Activated naive CD4-positive, alpha-beta T cell treated with anti-CD3 and anti-CD28 coated beads, Interleukin-2, amount 50 U/mL, for 24 hours (primary cell): Measurements from ENCODE around the gene TMLHE.
A peak's percentile ranks its signal among the peaks of the same experiment; 100 is the strongest.
"Not testable (repeated sequence)": the region's sequence is repeated elsewhere in the genome, so short reads cannot be mapped to it uniquely, and the experiment has no call there.

Source experiments
- H3K27ac Mint-ChIP-seq: one replicate; pipeline ENCODE4 v1.8.0; 2021; ENCODE audit warnings: mild to moderate bottlenecking, mixed read lengths
- H3K27me3 Mint-ChIP-seq: one replicate; pipeline ENCODE4 v1.8.0; 2021; ENCODE audit warnings: mixed read lengths
- H3K36me3 Mint-ChIP-seq: one replicate; pipeline ENCODE4 v1.8.0; 2021; ENCODE audit warnings: mixed read lengths
- H3K4me1 Mint-ChIP-seq: one replicate; pipeline ENCODE4 v1.8.0; 2021; ENCODE audit warnings: mixed read lengths
- H3K4me3 Mint-ChIP-seq: one replicate; pipeline ENCODE4 v1.8.0; 2021; ENCODE audit warnings: mild to moderate bottlenecking, mixed read lengths
- H3K9me3 Mint-ChIP-seq: one replicate; pipeline ENCODE4 v1.8.0; 2021; ENCODE audit warnings: mixed read lengths

Gene TMLHE

GRCh38 chrX:155563099-155563498, 49.7 kb downstream of the TMLHE start:
- H3K4me3 Mint-ChIP-seq, result no peak overlapping the region

GRCh38 chrX:155544881-155545280, 67.9 kb downstream of the TMLHE start:
- Mint-ChIP-seq H3K36me3 (peaks cover 42% of the 10 kb centered on the region), H3K4me3 (no peak overlapping the region), H3K9me3 (no peaks in the 10 kb centered on the region), H3K27ac (no peak overlapping the region), H3K4me1 (no peaks in the 10 kb centered on the region), H3K27me3 (no peaks in the 10 kb centered on the region)

More at GRCh38 chrX:155563099-155563498, 49.7 kb downstream of the TMLHE start:
- Mint-ChIP-seq H3K27me3 (no peaks in the 10 kb centered on the region), H3K9me3 (peaks cover 2% of the 10 kb centered on the region), H3K4me1 (peaks cover 4% of the 10 kb centered on the region), H3K27ac (no peak overlapping the region), H3K36me3 (no peaks in the 10 kb centered on the region)

- Mint-ChIP-seq H3K27ac (no peak overlapping the region), H3K4me1 (no peaks in the 10 kb centered on the region), H3K27me3 (no peaks in the 10 kb centered on the region), H3K9me3 (no peaks in the 10 kb centered on the region), H3K4me3 (no peak overlapping the region), H3K36me3 (peaks cover 39% of the 10 kb centered on the region)
These were observed 76.9 kb downstream of the TMLHE start for GRCh38 chrX:155535866-155536265.

- Mint-ChIP-seq H3K9me3 (no peaks in the 10 kb centered on the region), H3K4me3 (no peak overlapping the region), H3K27me3 (no peaks in the 10 kb centered on the region), H3K27ac (no peak overlapping the region), H3K4me1 (no peaks in the 10 kb centered on the region), H3K36me3 (peaks cover 42% of the 10 kb centered on the region)
These were observed 78.0 kb downstream of the TMLHE start for GRCh38 chrX:155534800-155535199.

- not testable (repeated sequence) for H3K27ac Mint-ChIP-seq, H3K4me3 Mint-ChIP-seq, H3K4me1 Mint-ChIP-seq, H3K27me3 Mint-ChIP-seq, H3K9me3 Mint-ChIP-seq
- peaks cover 51% of the 10 kb centered on the region for H3K36me3 Mint-ChIP-seq
These were observed 85.7 kb downstream of the TMLHE start for GRCh38 chrX:155527023-155527422.

- no peak overlapping the region for H3K4me3 Mint-ChIP-seq
- no peaks in the 10 kb centered on the region for H3K27me3 Mint-ChIP-seq
- no peaks in the 10 kb centered on the region for H3K9me3 Mint-ChIP-seq
- no peaks in the 10 kb centered on the region for H3K4me1 Mint-ChIP-seq
- H3K36me3 Mint-ChIP-seq, result peaks cover 12% of the 10 kb centered on the region
- H3K27ac Mint-ChIP-seq, result no peak overlapping the region
These were observed 98.5 kb downstream of the TMLHE start for GRCh38 chrX:155514225-155514624.

- H3K4me3 Mint-ChIP-seq, result no peak overlapping the region
- peak overlapping the region; percentile 12 for H3K27ac Mint-ChIP-seq
- H3K4me1 Mint-ChIP-seq, result no peaks in the 10 kb centered on the region
- H3K36me3 Mint-ChIP-seq, result peaks cover 24% of the 10 kb centered on the region
- no peaks in the 10 kb centered on the region for H3K27me3 Mint-ChIP-seq
- H3K9me3 Mint-ChIP-seq, result no peaks in the 10 kb centered on the region
These were observed 107.5 kb downstream of the TMLHE start for GRCh38 chrX:155505296-155505695.

GRCh38 chrX:155495134-155495533, 117.6 kb downstream of the TMLHE start:
- H3K36me3 Mint-ChIP-seq, H3K27ac Mint-ChIP-seq, H3K9me3 Mint-ChIP-seq, H3K4me1 Mint-ChIP-seq, H3K27me3 Mint-ChIP-seq, H3K4me3 Mint-ChIP-seq: not testable (repeated sequence)

GRCh38 chrX:155491421-155491820, 121.3 kb downstream of the TMLHE start:
- not testable (repeated sequence) for H3K4me1 Mint-ChIP-seq, H3K27ac Mint-ChIP-seq, H3K36me3 Mint-ChIP-seq, H3K4me3 Mint-ChIP-seq, H3K27me3 Mint-ChIP-seq, H3K9me3 Mint-ChIP-seq

- not testable (repeated sequence) for H3K9me3 Mint-ChIP-seq, H3K4me1 Mint-ChIP-seq, H3K27ac Mint-ChIP-seq, H3K4me3 Mint-ChIP-seq, H3K36me3 Mint-ChIP-seq, H3K27me3 Mint-ChIP-seq
These were observed 135.6 kb downstream of the TMLHE start for GRCh38 chrX:155477136-155477535.

GRCh38 chrX:155466269-155466938, 146.3 kb downstream of the TMLHE start:
- H3K4me3 Mint-ChIP-seq, H3K9me3 Mint-ChIP-seq, H3K27ac Mint-ChIP-seq: not testable (repeated sequence)

GRCh38 chrX:155460501-155460900, 152.3 kb downstream of the TMLHE start:
- not testable (repeated sequence) for H3K27ac Mint-ChIP-seq, H3K36me3 Mint-ChIP-seq, H3K4me1 Mint-ChIP-seq

More at GRCh38 chrX:155466269-155466938, 146.3 kb downstream of the TMLHE start:
- H3K27me3 Mint-ChIP-seq, H3K4me1 Mint-ChIP-seq, H3K36me3 Mint-ChIP-seq: not testable (repeated sequence)

GRCh38 chrX:155458471-155458870, 154.3 kb downstream of the TMLHE start, which contains the start of gene F8A3:
TSS of gene F8A3 (minus strand) at chrX:155458620. CDS start at chrX:155458600, 20 bp downstream.
- not testable (repeated sequence) for H3K27me3 Mint-ChIP-seq, H3K4me1 Mint-ChIP-seq, H3K9me3 Mint-ChIP-seq, H3K36me3 Mint-ChIP-seq, H3K27ac Mint-ChIP-seq, H3K4me3 Mint-ChIP-seq

More at GRCh38 chrX:155460501-155460900, 152.3 kb downstream of the TMLHE start:
- not testable (repeated sequence) for H3K27me3 Mint-ChIP-seq, H3K4me3 Mint-ChIP-seq, H3K9me3 Mint-ChIP-seq

GRCh38 chrX:155457761-155458447, 154.8 kb downstream of the TMLHE start:
- H3K4me1 Mint-ChIP-seq, H3K27me3 Mint-ChIP-seq, H3K27ac Mint-ChIP-seq, H3K36me3 Mint-ChIP-seq, H3K4me3 Mint-ChIP-seq, H3K9me3 Mint-ChIP-seq: not testable (repeated sequence)

- peaks cover 4% of the 10 kb centered on the region for H3K9me3 Mint-ChIP-seq
- H3K4me1 Mint-ChIP-seq, result peaks cover 6% of the 10 kb centered on the region
- H3K4me3 Mint-ChIP-seq, result no peak overlapping the region
- no peaks in the 10 kb centered on the region for H3K27me3 Mint-ChIP-seq
- H3K36me3 Mint-ChIP-seq, result peaks cover 10% of the 10 kb centered on the region
- no peak overlapping the region for H3K27ac Mint-ChIP-seq
These were observed 171.7 kb downstream of the TMLHE start for GRCh38 chrX:155441097-155441496.
